ACC112 (cell line): ENCODE data around the gene TMCO4.
A peak's percentile ranks its signal among the peaks of the same experiment; 100 is the strongest.

Experiments
- H2AFZ ChIP-seq: fragments of 200-600 bp; sonication (generic); one replicate; pipeline ENCODE4 v1.6.0; 2017; ENCODE audit warnings: antibody characterized with exemption, low read length; ENCODE audit not compliant: unreplicated experiment
- H3K27ac ChIP-seq: fragments of 200-600 bp; sonication (generic); 2 replicates; pipeline ENCODE4 v1.5.1; 2014; ENCODE audit warnings: low read depth, mild to moderate bottlenecking, antibody characterized with exemption, low read length, moderate library complexity
- H3K27me3 ChIP-seq: fragments of 200-600 bp; sonication (generic); 2 replicates; pipeline ENCODE4 v1.6.1; 2014; ENCODE audit warnings: mild to moderate bottlenecking, antibody characterized with exemption, low read length, moderate library complexity, mixed read lengths; ENCODE audit not compliant: insufficient read depth
- H3K36me3 ChIP-seq: fragments of 200-600 bp; sonication (generic); 2 replicates; pipeline ENCODE4 v1.6.1; 2016; ENCODE audit warnings: mild to moderate bottlenecking, antibody characterized with exemption, low read length, moderate library complexity, mixed read lengths; ENCODE audit not compliant: insufficient read depth
- H3K4me1 ChIP-seq: fragments of 200-600 bp; sonication (generic); one replicate; pipeline ENCODE4 v1.6.1; 2016; ENCODE audit warnings: low read length, mixed read lengths; ENCODE audit not compliant: insufficient read depth, unreplicated experiment, control insufficient read depth
- H3K4me3 ChIP-seq: fragments of 200-600 bp; sonication (generic); 2 replicates; pipeline ENCODE4 v1.5.1; 2014; ENCODE audit warnings: mild to moderate bottlenecking, low read depth, low read length
- H3K79me2 ChIP-seq: fragments of 200-600 bp; sonication (generic); one replicate; pipeline ENCODE4 v1.6.0; 2016; ENCODE audit warnings: low read length; ENCODE audit not compliant: control insufficient read depth, unreplicated experiment, insufficient read depth

The TMCO4 gene

GRCh38 chr1:19775831-19776230, 23.9 kb downstream of the TMCO4 start:
- Histone ChIP-seq H3K4me1 (no peaks in the 10 kb centered on the region), H3K36me3 (peaks cover 3% of the 10 kb centered on the region; the same call in 1 of the 2 replicates), H3K27ac (no peak overlapping the region), H2AFZ (no peak overlapping the region), H3K79me2 (no peaks in the 10 kb centered on the region), H3K4me3 (no peak overlapping the region), H3K27me3 (no peaks in the 10 kb centered on the region)

- no peak overlapping the region for H3K4me3 ChIP-seq
- peaks cover under 1% of the 10 kb centered on the region; the same call in 1 of the 2 replicates for H3K36me3 ChIP-seq
- no peak overlapping the region for H3K27ac ChIP-seq
- no peaks in the 10 kb centered on the region for H3K27me3 ChIP-seq
- no peak overlapping the region for H2AFZ ChIP-seq
- H3K79me2 ChIP-seq: no peaks in the 10 kb centered on the region
- no peaks in the 10 kb centered on the region for H3K4me1 ChIP-seq
These were observed 24.4 kb downstream of the TMCO4 start for GRCh38 chr1:19775317-19775716.

- Histone ChIP-seq H3K4me1 (no peaks in the 10 kb centered on the region), H3K27ac (no peak overlapping the region), H2AFZ (no peak overlapping the region), H3K4me3 (no peak overlapping the region), H3K79me2 (no peaks in the 10 kb centered on the region), H3K27me3 (no peaks in the 10 kb centered on the region), H3K36me3 (no peaks in the 10 kb centered on the region)
These were observed 25.4 kb downstream of the TMCO4 start for GRCh38 chr1:19774180-19774785.

GRCh38 chr1:19773485-19773884, 26.2 kb downstream of the TMCO4 start:
- Histone ChIP-seq H3K4me1 (peaks cover 2% of the 10 kb centered on the region), H3K79me2 (no peaks in the 10 kb centered on the region), H3K27me3 (no peaks in the 10 kb centered on the region), H2AFZ (no peak overlapping the region), H3K27ac (no peak overlapping the region), H3K4me3 (no peak overlapping the region), H3K36me3 (no peaks in the 10 kb centered on the region)

GRCh38 chr1:19772053-19772452, 27.7 kb downstream of the TMCO4 start:
- no peaks in the 10 kb centered on the region for H3K27me3 ChIP-seq
- peaks cover 7% of the 10 kb centered on the region for H3K4me1 ChIP-seq
- 0 out of 2 replicates have a peak, but pooled peaks cover 3% of the 10 kb centered on the region for H3K36me3 ChIP-seq
- H3K4me3 ChIP-seq: no peak overlapping the region
- H3K79me2 ChIP-seq: no peaks in the 10 kb centered on the region
- H2AFZ ChIP-seq: no peak overlapping the region
- no peak overlapping the region for H3K27ac ChIP-seq

GRCh38 chr1:19771350-19771749, 28.4 kb downstream of the TMCO4 start:
- Histone ChIP-seq H3K79me2 (no peaks in the 10 kb centered on the region), H3K4me1 (peaks cover 11% of the 10 kb centered on the region), H2AFZ (no peak overlapping the region), H3K27me3 (no peaks in the 10 kb centered on the region), H3K27ac (no peak overlapping the region), H3K36me3 (0 out of 2 replicates have a peak, but pooled peaks cover 4% of the 10 kb centered on the region), H3K4me3 (no peak overlapping the region)

GRCh38 chr1:19770436-19771190, 29.1 kb downstream of the TMCO4 start:
- Histone ChIP-seq H2AFZ (no peak overlapping the region), H3K27ac (no peak overlapping the region), H3K27me3 (no peaks in the 10 kb centered on the region), H3K36me3 (0 out of 2 replicates have a peak, but pooled peaks cover 4% of the 10 kb centered on the region), H3K4me3 (no peak overlapping the region), H3K4me1 (peaks cover 17% of the 10 kb centered on the region), H3K79me2 (no peaks in the 10 kb centered on the region)

- 0 out of 2 replicates have a peak, but pooled peaks cover 4% of the 10 kb centered on the region for H3K36me3 ChIP-seq
- no peak overlapping the region for H3K4me3 ChIP-seq
- H2AFZ ChIP-seq: no peak overlapping the region
- peaks cover 26% of the 10 kb centered on the region for H3K4me1 ChIP-seq
- H3K27ac ChIP-seq: no peak overlapping the region
- H3K27me3 ChIP-seq: no peaks in the 10 kb centered on the region
- H3K79me2 ChIP-seq: no peaks in the 10 kb centered on the region
These were observed 30.3 kb downstream of the TMCO4 start for GRCh38 chr1:19769211-19769932.

GRCh38 chr1:19768353-19769210, 31.1 kb downstream of the TMCO4 start:
- 0 out of 2 replicates have a peak, but pooled peaks cover 4% of the 10 kb centered on the region for H3K36me3 ChIP-seq
- H3K4me3 ChIP-seq: no peak overlapping the region
- H3K27me3 ChIP-seq: no peaks in the 10 kb centered on the region
- H3K27ac ChIP-seq: peak overlapping the region; percentile 23; the same call in 1 of the 2 replicates
- H3K4me1 ChIP-seq: peaks cover 26% of the 10 kb centered on the region
- no peak overlapping the region for H2AFZ ChIP-seq
- H3K79me2 ChIP-seq: no peaks in the 10 kb centered on the region

- H3K4me1 ChIP-seq: peaks cover 26% of the 10 kb centered on the region
- H3K79me2 ChIP-seq: no peaks in the 10 kb centered on the region
- H3K36me3 ChIP-seq: 0 out of 2 replicates have a peak, but pooled peaks cover 4% of the 10 kb centered on the region
- no peaks in the 10 kb centered on the region for H3K27me3 ChIP-seq
- H3K27ac ChIP-seq: peak overlapping the region; percentile 88
- peak overlapping the region; percentile 46; the same call in 1 of the 2 replicates for H3K4me3 ChIP-seq
- peak overlapping the region; percentile 33 for H2AFZ ChIP-seq
These were observed 34.1 kb downstream of the TMCO4 start for GRCh38 chr1:19765623-19766022.
